Heart right ventricle (tissue), 16 donors: ENCODE data around the gene DDX56. TPM values are rescaled to one million over a fixed set of nuclear protein-coding genes. Genes with fewer than 3 reads are reported as not detected.

Source experiments
- ATAC-seq, 8 donors: fragments of 200-7000 bp; cut with Tn5 transposase; one replicate each; pipeline ENCODE4 v1.9.1; 2020; ENCODE audit warnings: mild to moderate bottlenecking in 8 of 8, moderate library complexity in 8 of 8, moderate number of reproducible peaks in 1 of 8
- DNase-seq, 2 donors: peaks; one replicate each; pipeline ENCODE4 v3.0.0-alpha.2; 2020
- H3K27ac ChIP-seq, 10 donors: fragments of 200-600 bp; sonication (generic) in 2 of 10; one replicate each; pipeline versions ENCODE4 v1.5.0 to v1.8.0; 2020 to 2022; ENCODE audit warnings: mild to moderate bottlenecking in 3 of 10
- H3K27me3 ChIP-seq, 7 donors: fragments of 200-600 bp; one replicate each; pipeline ENCODE4 v1.8.0; 2021 to 2022; ENCODE audit warnings: mild to moderate bottlenecking in 2 of 7
- H3K36me3 ChIP-seq, 9 donors: fragments of 200-600 bp; sonication (generic) in 1 of 9; one replicate each; pipeline versions ENCODE4 v1.5.0 to v1.8.0; 2020 to 2022; ENCODE audit warnings: mild to moderate bottlenecking in 2 of 9
- H3K4me1 ChIP-seq, 9 donors: fragments of 200-600 bp; sonication (generic) in 1 of 9; one replicate each; pipeline versions ENCODE4 v1.5.0 to v1.8.0; 2020 to 2022; ENCODE audit warnings: mild to moderate bottlenecking in 4 of 9
- H3K4me3 ChIP-seq, 10 donors: fragments of 200-600 bp; sonication (generic) in 2 of 10; one replicate each; pipeline versions ENCODE4 v1.5.0 to v1.8.0; 2020 to 2022; ENCODE audit warnings: mild to moderate bottlenecking in 7 of 10, moderate library complexity in 2 of 10
- H3K9me3 ChIP-seq, 11 donors: fragments of 200-600 bp in 10 of 11; sonication (generic) in 2 of 11; one replicate each; pipeline versions ENCODE4 v1.5.0 to v1.8.0; 2013 to 2022; ENCODE audit warnings: mild to moderate bottlenecking in 2 of 11, control low read depth in 1 of 11, moderate library complexity in 1 of 11
- CTCF ChIP-seq, 9 donors: fragments of 200-600 bp; sonication (generic) in 2 of 9; IDR thresholded peaks; one replicate each; pipeline versions ENCODE4 v1.5.0 to v1.8.0; 2021 to 2022; ENCODE audit warnings: antibody characterized with exemption in 9 of 9, mild to moderate bottlenecking in 5 of 9, moderate library complexity in 1 of 9
- WGBS, 2 donors: extraction: QIAGEN DNeasy Blood & Tissue Kit; methylation state at CpG; one replicate each; pipeline ENCODE4 v1.1.7; 2013; ENCODE audit warnings: inconsistent platforms in 1 of 2; 5-methylcytosine and 5-hydroxymethylcytosine counted together
- intact Hi-C, 10 donors: fragments of 100-400 bp; cut with DNase I; formaldehyde crosslinking; loops; one replicate each; pipeline versions ENCODE4 v1.11.1 to v1.14.2; 2022
- polyA plus RNA-seq, 2 donors: library from polyadenylated mRNA; stranded (reverse); fragments of 200-250 nt; gene quantifications; one replicate each; pipeline ENCODE4 v1.2.3, GENCODE V29; 2013
- total RNA-seq, 10 donors: library from RNA; stranded (reverse); fragmentation: NEBNext Ultra II Directional in 3 of 10; extraction: Animal tissue kit (Norgen Biotek cat#: 25700) in 3 of 10; gene quantifications; one replicate each; pipeline versions ENCODE4 v1.2.1 to v1.2.4, GENCODE V29; 2021 to 2023
- donor health status: Arrhythmogenic right ventricular cardiomyopathy.
- donor health status: ischemic (EF 13 %, LVEDD 7.1; RV severe dilation, severe dysfunction).
- donor health status: healthy with polysubstance abuse.
- donor health status: DM: no; HTN: yes; CAD: no.
- donor health status: DM: no; HTN: no; CAD: no.
- donor health status: ischemic (EF 25% LVEDD 6.9; RV normal size, moderate dysfunction).
- donor health status: ischemic (EF 25% LVEDD 5.7; RV mildly dilated, moderate dysfunction).
- donor health status: healthy.
- donor health status: DM: yes; HTN: yes; CAD: no.
- donor health status: Ischemic cardiomyopathy.
- donor health status: ischemic (EF 35%, LVEDD 5.7; RV mildly dilated, moderate dysfunction).
- donor health status: nonischemic (EF 11% LVEDD 7.7; RV severe dilation, severe dysfunction).
- donor health status: DM: yes; HTN: yes; CAD: no.
- donor health status: PGD.
- donor health status: ischemic (EF 29% LVEDD 5.4; RV normal size, mild dysfunction).
- donor health status: nonischemic (EF 23%, LVEDD 6.1; RV moderate dilation, normal function).

Gene DDX56
- total and polyA plus RNA-seq, 12 donors = 23.2 to 100 (median 29.0) TPM

GRCh38 chr7:44595934-44596635 is 22.4 kb upstream of the DDX56 start:
- Histone ChIP-seq H3K9me3 (no peaks in the 10 kb centered on the region), H3K27me3 (no peaks in the 10 kb centered on the region), H3K4me3 (no peak overlapping the region), H3K4me1 (peaks cover 0 to 13% (median 8%) of the 10 kb centered on the region in 9 donors), H3K27ac (peak overlapping the region; percentile 23 to 77 (median 72)), H3K36me3 (no peaks in the 10 kb centered on the region)
- DNase-seq (peak in 1 of 2 donors; percentile 14), ATAC-seq (peak; percentile 71 to 97 (median 88))
- intact Hi-C loops = loop anchor here in 4 of 10 donors (2.0 to 10.0 kb wide), 5 partner anchors 69 to 539 kb away; partner anchors contain the start of gene ZMIZ2 (in 1 of the 4)
- TF ChIP-seq CTCF (IDR thresholded peaks at IDR 0.05) = peak in 2 of 9 donors; percentile 11 to 12
- 68% methylated on average over 5 of the region's 5 CpGs for WGBS, 2 donors

DNA sequence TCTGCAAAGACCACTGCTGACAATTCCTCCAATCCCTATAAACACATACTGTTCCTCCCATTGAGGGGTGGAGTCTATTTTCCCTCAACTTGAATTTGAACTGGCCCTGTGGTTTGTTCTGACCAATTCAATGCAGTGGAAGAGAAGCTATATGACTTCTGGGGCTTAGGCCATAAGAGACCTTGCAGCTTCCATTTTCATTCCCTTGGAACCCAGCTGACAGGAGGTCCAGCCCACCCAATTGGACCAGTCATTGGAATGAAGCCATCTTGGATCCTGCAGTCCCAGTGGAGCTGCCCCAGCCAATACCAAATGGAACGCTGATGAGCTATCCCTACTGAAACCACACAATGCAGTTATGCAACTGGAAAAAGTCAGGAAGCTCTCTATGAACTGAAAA is 17.2 kb upstream of the DDX56 start:
- no peak overlapping the region for H3K4me3 ChIP-seq
- ATAC-seq (no peak), DNase-seq (no peak)
- intact Hi-C loops = loop anchor here in 3 of 10 donors (5.0 to 10.0 kb wide), 4 partner anchors 104 to 544 kb away; partner anchors contain the start of gene H2AZ2 (in 1 of the 3)
- no peaks in the 10 kb centered on the region for H3K27me3 ChIP-seq
- no peak overlapping the region for H3K27ac ChIP-seq
- no peak for TF ChIP-seq CTCF (IDR thresholded peaks at IDR 0.05)
- H3K9me3 ChIP-seq = no peaks in the 10 kb centered on the region
- H3K4me1 ChIP-seq = peaks cover 0 to 9% (median 6%) of the 10 kb centered on the region in 9 donors
- WGBS, 2 donors = 80 to 83% methylated on average over 1 of the region's 1 CpG
- no peaks in the 10 kb centered on the region for H3K36me3 ChIP-seq

DNA sequence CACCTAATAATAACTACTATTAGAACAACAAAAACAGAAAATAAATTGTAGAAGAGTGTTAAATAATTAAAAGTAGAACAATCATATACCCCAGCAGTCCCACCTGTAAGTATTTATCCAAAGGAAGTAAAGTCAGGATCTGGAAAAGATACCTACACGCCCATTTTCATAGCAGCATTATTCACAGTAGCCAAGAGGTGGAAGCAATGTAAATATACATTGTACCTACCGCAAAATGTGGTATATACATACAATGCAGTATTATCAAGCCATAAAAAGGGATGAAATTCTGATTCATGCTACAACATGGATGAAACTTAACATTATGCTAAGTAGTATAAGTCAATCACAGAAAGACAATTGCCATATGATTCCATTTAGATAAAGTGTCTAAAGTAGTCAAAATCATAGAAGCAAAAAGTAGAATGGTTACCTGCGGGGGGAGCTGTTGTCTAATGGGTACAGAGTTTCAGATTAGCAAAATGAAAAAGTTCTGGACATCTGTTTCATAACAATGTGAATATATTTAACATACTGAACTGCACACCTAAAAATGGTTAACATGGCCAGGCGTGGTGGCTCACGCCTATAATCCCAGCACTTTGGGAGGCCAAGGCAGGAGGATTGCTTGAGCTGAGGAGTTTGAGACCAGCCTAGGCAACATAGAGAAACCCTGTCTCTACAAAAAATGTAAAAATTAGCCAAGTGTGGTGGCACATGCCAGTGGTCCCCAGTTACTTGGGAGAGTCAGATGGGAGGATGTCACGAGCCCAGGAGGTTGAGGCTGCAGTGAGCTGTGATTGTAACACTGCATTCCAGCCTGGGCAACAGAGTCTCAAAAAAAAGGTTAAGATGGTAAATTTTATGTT is 14.4 kb upstream of the DDX56 start:
- WGBS, 2 donors = 23 to 26% methylated on average over 6 of the region's 6 CpGs
- Histone ChIP-seq H3K36me3 (no peaks in the 10 kb centered on the region), H3K27ac (no peak overlapping the region), H3K4me1 (peaks cover 0 to 7% (median 4%) of the 10 kb centered on the region in 9 donors), H3K27me3 (no peaks in the 10 kb centered on the region), H3K9me3 (no peaks in the 10 kb centered on the region), H3K4me3 (no peak overlapping the region)
- peak; percentile 30 to 81 (median 72) for TF ChIP-seq CTCF (IDR thresholded peaks at IDR 0.05)
- intact Hi-C loops = loop anchor here (1.0 to 10.0 kb wide), 10 partner anchors 159 to 547 kb away; partner anchors contain the start of genes H2AZ2 (in 4 of the 10) and ZMIZ2 (in 1 of the 10)
- ATAC-seq (peak; percentile 16 to 74 (median 70)), DNase-seq (peak in 1 of 2 donors; percentile 55)
